Upper lobe of right lung (tissue), 1 donor: ENCODE results near the gene VSIG10. TPM values are rescaled to one million over a fixed set of nuclear protein-coding genes. Genes with fewer than 3 reads are reported as not detected.

ENCODE experiments used
- ATAC-seq: fragments of 200-7000 bp; cut with Tn5 transposase; one replicate; pipeline ENCODE4 v1.9.1; 2020; ENCODE audit warnings: mild to moderate bottlenecking, moderate library complexity
- DNase-seq: peaks from one replicate; pipeline ENCODE4 v3.0.0-alpha.2; 2020
- H3K27ac ChIP-seq: fragments of 200-600 bp; one replicate; pipeline ENCODE4 v1.8.0; 2022
- H3K27me3 ChIP-seq: fragments of 200-600 bp; one replicate; pipeline ENCODE4 v1.8.0; 2022; ENCODE audit warnings: mild to moderate bottlenecking
- H3K36me3 ChIP-seq: fragments of 200-600 bp; one replicate; pipeline ENCODE4 v1.8.0; 2022
- H3K4me1 ChIP-seq: fragments of 200-600 bp; one replicate; pipeline ENCODE4 v1.8.0; 2022
- H3K4me3 ChIP-seq: fragments of 200-600 bp; one replicate; pipeline ENCODE4 v1.8.0; 2022; ENCODE audit warnings: mild to moderate bottlenecking
- H3K9me3 ChIP-seq: fragments of 200-600 bp; one replicate; pipeline ENCODE4 v1.8.0; 2022
- intact Hi-C: fragments of 100-400 bp; cut with DNase I; formaldehyde crosslinking; loops from one replicate; pipeline ENCODE4 v1.11.0; 2022
- total RNA-seq: library from RNA; stranded (reverse); fragmentation: NEBNext Ultra II Directional; extraction: Animal tissue kit (Norgen Biotek cat#: 25700); gene quantifications from one replicate; pipeline ENCODE4 v1.2.1, GENCODE V29; 2021
- TF ChIP-seq, protein P1 (sequence below): fragments of 200-600 bp; IDR thresholded peaks from one replicate; pipeline ENCODE4 v1.8.0; 2022; ENCODE audit warnings: antibody characterized with exemption
- donor health status: DM: no; HTN: yes; CAD: no; lungs with severe emphysema.

Gene VSIG10
- total RNA-seq, 1 donor from 2014 or later = 52.4 TPM

DNA sequence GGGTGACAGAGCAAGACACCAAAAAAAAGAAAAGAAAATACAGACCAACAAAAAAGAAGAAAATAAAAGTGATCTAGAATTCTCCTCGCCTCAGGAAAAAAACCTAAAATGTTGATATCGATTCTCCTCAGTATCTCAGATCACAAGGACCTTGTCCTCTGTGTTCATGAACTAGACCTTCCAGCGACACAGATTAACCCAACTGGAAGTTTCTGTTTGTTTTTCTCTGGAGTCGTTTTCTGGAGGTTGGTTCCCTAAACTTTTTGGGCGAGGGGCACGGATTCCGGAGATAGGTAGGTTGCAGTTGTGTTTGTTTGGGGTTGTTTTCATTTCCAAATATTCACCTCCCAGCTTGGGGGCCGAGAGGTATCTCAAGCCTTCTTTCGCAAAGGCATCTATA is 87.9 kb downstream of the VSIG10 start:
- peaks cover 17% of the 10 kb centered on the region for H3K36me3 ChIP-seq
- ATAC-seq = no peak
- intact Hi-C loops = no loop called here
- no peaks in the 10 kb centered on the region for H3K9me3 ChIP-seq
- TF ChIP-seq, protein P1, sequence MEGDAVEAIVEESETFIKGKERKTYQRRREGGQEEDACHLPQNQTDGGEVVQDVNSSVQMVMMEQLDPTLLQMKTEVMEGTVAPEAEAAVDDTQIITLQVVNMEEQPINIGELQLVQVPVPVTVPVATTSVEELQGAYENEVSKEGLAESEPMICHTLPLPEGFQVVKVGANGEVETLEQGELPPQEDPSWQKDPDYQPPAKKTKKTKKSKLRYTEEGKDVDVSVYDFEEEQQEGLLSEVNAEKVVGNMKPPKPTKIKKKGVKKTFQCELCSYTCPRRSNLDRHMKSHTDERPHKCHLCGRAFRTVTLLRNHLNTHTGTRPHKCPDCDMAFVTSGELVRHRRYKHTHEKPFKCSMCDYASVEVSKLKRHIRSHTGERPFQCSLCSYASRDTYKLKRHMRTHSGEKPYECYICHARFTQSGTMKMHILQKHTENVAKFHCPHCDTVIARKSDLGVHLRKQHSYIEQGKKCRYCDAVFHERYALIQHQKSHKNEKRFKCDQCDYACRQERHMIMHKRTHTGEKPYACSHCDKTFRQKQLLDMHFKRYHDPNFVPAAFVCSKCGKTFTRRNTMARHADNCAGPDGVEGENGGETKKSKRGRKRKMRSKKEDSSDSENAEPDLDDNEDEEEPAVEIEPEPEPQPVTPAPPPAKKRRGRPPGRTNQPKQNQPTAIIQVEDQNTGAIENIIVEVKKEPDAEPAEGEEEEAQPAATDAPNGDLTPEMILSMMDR = no peak
- H3K4me3 ChIP-seq = peak overlapping the region; percentile 98
- no peak for DNase-seq
- H3K27ac ChIP-seq = peak overlapping the region; percentile 75
- H3K4me1 ChIP-seq = peaks cover 10% of the 10 kb centered on the region
- no peaks in the 10 kb centered on the region for H3K27me3 ChIP-seq

DNA sequence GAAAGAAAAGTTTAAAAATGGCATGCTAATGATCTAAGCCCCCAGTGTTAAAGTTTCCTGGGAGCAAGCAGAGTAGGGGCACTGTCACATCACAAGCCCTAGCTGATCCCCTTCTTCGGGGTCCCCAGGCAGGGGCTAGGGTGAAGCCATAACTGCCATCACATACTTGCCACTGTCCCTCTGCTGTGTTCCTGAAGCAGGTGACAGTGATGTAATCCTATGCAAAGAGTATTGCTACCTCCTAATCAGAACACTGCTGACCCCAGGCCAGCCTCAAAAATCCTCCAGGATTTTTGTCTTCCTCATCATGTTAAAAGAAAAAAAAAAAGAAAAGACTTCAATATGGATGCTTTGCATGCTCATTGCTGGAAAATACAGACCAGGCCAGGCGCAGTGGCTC is 88.5 kb downstream of the VSIG10 start:
- no peaks in the 10 kb centered on the region for H3K27me3 ChIP-seq
- H3K36me3 ChIP-seq = peaks cover 11% of the 10 kb centered on the region
- no peak for DNase-seq
- intact Hi-C loops = no loop called here
- TF ChIP-seq, protein P1 = no peak
- no peak for ATAC-seq
- no peak overlapping the region for H3K4me3 ChIP-seq
- H3K9me3 ChIP-seq = no peaks in the 10 kb centered on the region
- peaks cover 10% of the 10 kb centered on the region for H3K4me1 ChIP-seq
- no peak overlapping the region for H3K27ac ChIP-seq

Other genes starting within 250 kb of the VSIG10 start
- 1.4 TPM for gene KSR2, start 135.0 kb downstream of the VSIG10 start, total RNA-seq
- 8.0 TPM for gene RFC5, start 87.3 kb downstream of the VSIG10 start, total RNA-seq
- gene WSB2, start 42.8 kb downstream of the VSIG10 start, total RNA-seq = 89.1 TPM
- 223 TPM for gene PEBP1, start 32.1 kb upstream of the VSIG10 start, total RNA-seq